Adrenal gland (tissue), 5 donors: ENCODE data around the gene TRMO.

ENCODE experiments used
- POLR2A ChIP-seq, 2 donors: fragments of 450-650 bp; IDR thresholded peaks; one replicate each; pipeline ENCODE4 v1.6.1; 2017; ENCODE audit warnings: antibody characterized with exemption in 2 of 2, mild to moderate bottlenecking in 2 of 2, moderate library complexity in 1 of 2
- TF ChIP-seq, protein P1 (sequence below), 6 experiments: fragments of 450-650 bp in 4 of 6; fragments of 200-600 bp in 2 of 6; sonication (generic) in 1 of 6; IDR thresholded peaks; 1 replicate in 5 of 6; 2 replicates in 1 of 6; pipeline versions ENCODE4 v1.5.1 to v1.8.0; 2016 to 2021; ENCODE audit warnings: antibody characterized with exemption in 6 of 6, mild to moderate bottlenecking in 2 of 6, moderate library complexity in 1 of 6
- donor health status: DM: no; HTN: no; CAD: no.

DNA sequence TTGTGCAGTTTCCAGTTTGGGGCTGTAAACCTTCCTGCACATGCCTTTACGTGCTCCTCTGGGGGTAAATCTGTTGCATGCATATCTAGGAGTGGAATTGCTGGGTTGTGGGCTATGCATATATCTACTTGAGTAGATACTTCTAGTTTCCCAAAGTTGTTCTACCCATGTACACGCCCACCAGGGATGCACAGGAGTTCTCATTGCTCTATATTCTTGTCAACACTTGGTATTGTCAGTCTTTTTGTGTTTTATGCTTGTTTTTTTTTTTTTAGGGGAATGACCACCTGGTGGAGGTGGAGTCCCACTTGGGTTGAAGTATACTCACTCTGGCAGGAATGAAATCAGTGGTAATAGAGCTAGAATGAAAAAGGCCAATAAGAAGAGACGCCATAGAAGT is 46.2 kb downstream of the TRMO start:
- TF ChIP-seq, protein P1, sequence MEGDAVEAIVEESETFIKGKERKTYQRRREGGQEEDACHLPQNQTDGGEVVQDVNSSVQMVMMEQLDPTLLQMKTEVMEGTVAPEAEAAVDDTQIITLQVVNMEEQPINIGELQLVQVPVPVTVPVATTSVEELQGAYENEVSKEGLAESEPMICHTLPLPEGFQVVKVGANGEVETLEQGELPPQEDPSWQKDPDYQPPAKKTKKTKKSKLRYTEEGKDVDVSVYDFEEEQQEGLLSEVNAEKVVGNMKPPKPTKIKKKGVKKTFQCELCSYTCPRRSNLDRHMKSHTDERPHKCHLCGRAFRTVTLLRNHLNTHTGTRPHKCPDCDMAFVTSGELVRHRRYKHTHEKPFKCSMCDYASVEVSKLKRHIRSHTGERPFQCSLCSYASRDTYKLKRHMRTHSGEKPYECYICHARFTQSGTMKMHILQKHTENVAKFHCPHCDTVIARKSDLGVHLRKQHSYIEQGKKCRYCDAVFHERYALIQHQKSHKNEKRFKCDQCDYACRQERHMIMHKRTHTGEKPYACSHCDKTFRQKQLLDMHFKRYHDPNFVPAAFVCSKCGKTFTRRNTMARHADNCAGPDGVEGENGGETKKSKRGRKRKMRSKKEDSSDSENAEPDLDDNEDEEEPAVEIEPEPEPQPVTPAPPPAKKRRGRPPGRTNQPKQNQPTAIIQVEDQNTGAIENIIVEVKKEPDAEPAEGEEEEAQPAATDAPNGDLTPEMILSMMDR (IDR thresholded peaks at IDR 0.05), result no peak
- TF ChIP-seq POLR2A (IDR thresholded peaks at IDR 0.05), result no peak
